ENCODE data around the gene CD27. TPM values are rescaled to one million over a fixed set of nuclear protein-coding genes. Genes with fewer than 3 reads are reported as not detected.
A peak's percentile ranks its signal among the peaks of the same experiment; 100 is the strongest.

CD27 gene
- total and polyA plus RNA-seq, 8 donors = 0.92 to 8.7 (median 3.2) TPM; not detected in 3

DNA sequence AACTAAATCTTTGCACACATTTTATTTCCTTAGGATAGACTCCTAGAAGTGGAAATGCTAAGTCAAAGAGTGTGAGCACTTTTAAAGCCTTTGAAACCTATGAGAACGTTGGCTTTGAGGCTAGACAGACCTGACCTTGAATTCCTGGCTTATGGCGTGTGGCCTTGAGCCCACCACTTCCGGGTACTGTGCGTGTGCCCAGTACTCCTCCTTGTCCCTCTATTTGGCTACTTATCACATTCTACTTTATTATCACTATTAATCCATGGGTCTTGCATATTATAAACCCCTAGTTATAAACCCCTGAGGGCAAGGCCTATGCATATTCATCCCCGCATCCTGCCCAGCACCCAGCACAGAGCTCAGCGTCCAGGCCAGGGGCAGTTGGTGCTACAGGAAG lies 26.0 kb upstream of the CD27 start:
- no peak for TF ChIP-seq EP300 (IDR thresholded peaks at IDR 0.05)
- TF ChIP-seq POLR2A (IDR thresholded peaks at IDR 0.05) = no peak
- TF ChIP-seq CTCF (IDR thresholded peaks at IDR 0.05) = no peak
- TF ChIP-seq POLR2AphosphoS5 (IDR thresholded peaks at IDR 0.05) = no peak

DNA sequence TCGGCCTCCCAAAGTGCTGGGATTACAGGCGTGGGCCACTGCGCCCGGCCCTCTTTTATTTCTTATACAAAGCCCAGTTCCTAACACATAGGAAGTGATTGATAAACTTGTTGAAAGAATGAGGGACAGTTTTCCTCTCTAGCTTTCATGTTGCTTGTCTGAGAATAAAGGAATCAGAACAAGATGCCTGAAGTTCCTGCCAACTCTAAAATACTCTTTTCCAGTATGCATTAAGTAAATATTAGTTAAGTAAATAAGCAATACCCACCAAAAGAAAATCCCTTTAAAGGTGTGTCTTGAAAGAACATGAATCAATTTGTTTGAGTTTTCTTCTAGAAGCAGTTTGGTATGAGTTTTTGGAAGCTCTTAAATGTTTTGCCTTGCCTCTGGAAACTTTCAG lies 24.4 kb upstream of the CD27 start:
- DNase-seq = no peak
- peak overlapping the region in 3 of 5 donors; percentile 23 to 65 (median 46) for H3K27ac ChIP-seq
- no peaks in the 10 kb centered on the region for H3K36me3 ChIP-seq
- TF ChIP-seq CTCF (IDR thresholded peaks at IDR 0.05) (no peak), POLR2AphosphoS5 (IDR thresholded peaks at IDR 0.05) (no peak), EP300 (IDR thresholded peaks at IDR 0.05) (no peak), POLR2A (IDR thresholded peaks at IDR 0.05) (no peak)
- WGBS, 5 donors = 18 to 60% (median 34%) methylated on average over 4 of the region's 4 CpGs
- no peaks in the 10 kb centered on the region for H3K27me3 ChIP-seq
- intact Hi-C loops (cut with DNase I; ENCODE audit: low total_unique reads) = loop anchor here (10.0 kb wide), 1 partner anchor 114 kb away; the partner anchor contains the start of gene GAPDH
- H3K9me3 ChIP-seq = no peaks in the 10 kb centered on the region
- H3K4me1 ChIP-seq = peaks cover 8 to 29% (median 15%) of the 10 kb centered on the region in 4 donors
- H3K4me3 ChIP-seq = no peak overlapping the region

More for the DNA sequence above, 26.0 kb upstream of the CD27 start:
- Histone ChIP-seq H3K4me3 (no peak overlapping the region), H3K9me3 (no peaks in the 10 kb centered on the region), H3K27me3 (no peaks in the 10 kb centered on the region), H3K27ac (no peak overlapping the region), H3K36me3 (no peaks in the 10 kb centered on the region), H3K4me1 (peaks cover 6 to 25% (median 12%) of the 10 kb centered on the region in 4 donors)
- 63 to 83% (median 71%) methylated on average over 6 of the region's 6 CpGs for WGBS, 5 donors
- intact Hi-C loops (cut with DNase I; ENCODE audit: low total_unique reads) = no loop called here
- DNase-seq = no peak

DNA sequence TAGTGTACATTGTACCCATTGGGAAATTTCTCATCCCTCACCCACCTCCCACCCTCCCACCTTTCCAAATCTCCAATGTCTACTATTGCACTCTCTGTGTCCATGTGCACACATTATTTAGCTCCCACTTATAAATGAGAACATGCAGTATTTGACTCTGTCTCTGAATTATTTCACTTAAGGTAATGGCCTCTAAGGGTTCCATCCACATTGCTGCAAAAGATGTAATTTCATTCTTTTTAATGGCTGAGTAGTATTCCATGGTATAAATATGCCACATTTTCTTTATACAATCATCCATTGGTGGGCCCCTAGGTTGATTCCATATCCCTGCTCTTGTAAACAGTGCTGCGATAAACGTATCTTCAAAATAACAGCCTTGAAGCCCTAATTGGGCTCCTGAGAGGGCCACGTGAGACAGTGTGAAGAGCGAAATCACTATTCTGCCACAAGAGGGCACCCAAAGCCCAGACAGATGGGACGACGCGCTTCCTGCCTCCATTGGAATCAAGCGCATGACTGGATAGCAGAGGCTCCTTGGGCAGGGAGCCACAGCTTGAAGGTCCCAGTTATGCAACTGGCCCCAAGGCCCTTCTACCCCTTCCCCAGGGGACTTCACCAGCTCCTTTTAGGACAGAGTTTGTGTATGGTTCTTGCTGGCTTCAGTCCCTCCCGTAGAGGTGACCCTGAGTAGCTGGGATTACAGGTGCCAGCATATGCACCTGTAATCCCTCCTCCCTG lies 21.3 kb upstream of the CD27 start:
- DNase-seq = peak; percentile 87 to 96
- TF ChIP-seq CTCF (IDR thresholded peaks at IDR 0.05) = peak in 5 of 7 experiments; percentile 65 to 95 (median 86)
- TF ChIP-seq POLR2AphosphoS5 (IDR thresholded peaks at IDR 0.05) = peak; percentile 49 to 97 (median 65)
- TF ChIP-seq POLR2A (IDR thresholded peaks at IDR 0.05) = no peak
- TF ChIP-seq EP300 (IDR thresholded peaks at IDR 0.05) = no peak
- no peaks in the 10 kb centered on the region for H3K27me3 ChIP-seq
- H3K4me1 ChIP-seq = peaks cover 8 to 29% (median 15%) of the 10 kb centered on the region in 4 donors
- no peaks in the 10 kb centered on the region for H3K36me3 ChIP-seq
- H3K4me3 ChIP-seq = no peak overlapping the region
- peak overlapping the region in 3 of 5 donors; percentile 17 to 58 (median 37) for H3K27ac ChIP-seq
- intact Hi-C loops (cut with DNase I; ENCODE audit: low total_unique reads) = loop anchor here (10.0 kb wide), 1 partner anchor 111 kb away; the partner anchor contains the start of gene GAPDH
- no peaks in the 10 kb centered on the region for H3K9me3 ChIP-seq
- 4 to 7% (median 6%) methylated on average over 9 of the region's 9 CpGs for WGBS, 5 donors

DNA sequence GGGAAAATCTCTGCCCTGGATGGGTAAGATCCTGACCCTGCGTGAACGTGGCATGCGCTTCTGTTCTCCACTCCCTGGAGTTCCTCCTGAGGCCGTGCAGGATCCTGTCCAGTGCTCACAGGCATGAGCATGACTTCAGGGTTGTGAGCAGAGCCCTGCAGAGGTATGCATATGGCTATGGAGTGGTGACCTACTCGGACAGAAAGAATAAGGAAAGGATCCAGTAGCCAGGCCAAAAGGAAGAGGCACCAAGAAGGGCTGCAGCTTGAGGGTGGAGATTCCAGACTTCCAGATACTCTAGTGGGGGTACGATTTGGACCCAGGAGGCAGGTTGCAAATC lies 20.8 kb upstream of the CD27 start:
- H3K4me3 ChIP-seq = no peak overlapping the region
- DNase-seq = no peak
- intact Hi-C loops (cut with DNase I; ENCODE audit: low total_unique reads) = loop anchor here (10.0 kb wide), 1 partner anchor 111 kb away; the partner anchor contains the start of gene GAPDH
- 40 to 53% (median 47%) methylated on average over 6 of the region's 6 CpGs for WGBS, 5 donors
- peaks cover 8 to 29% (median 15%) of the 10 kb centered on the region in 4 donors for H3K4me1 ChIP-seq
- peak overlapping the region in 3 of 5 donors; percentile 17 to 58 (median 37) for H3K27ac ChIP-seq
- no peaks in the 10 kb centered on the region for H3K36me3 ChIP-seq
- H3K9me3 ChIP-seq = no peaks in the 10 kb centered on the region
- no peaks in the 10 kb centered on the region for H3K27me3 ChIP-seq
- TF ChIP-seq EP300 (IDR thresholded peaks at IDR 0.05) (no peak), POLR2AphosphoS5 (IDR thresholded peaks at IDR 0.05) (no peak), POLR2A (IDR thresholded peaks at IDR 0.05) (no peak), CTCF (IDR thresholded peaks at IDR 0.05) (no peak)

All from stomach (tissue), 9 donors.